Measurements from ENCODE around the gene KCND2.

Gene KCND2

GRCh38 chr7:120714945-120715344 is 442.0 kb downstream of the KCND2 start:
- no peak for DNase-seq

GRCh38 chr7:120716307-120716706 is 443.3 kb downstream of the KCND2 start:
- DNase-seq, result no peak

- no peak for DNase-seq
These were observed 444.2 kb downstream of the KCND2 start for GRCh38 chr7:120717166-120717565.

- no peak for DNase-seq
These were observed 445.4 kb downstream of the KCND2 start for GRCh38 chr7:120718361-120718760.

GRCh38 chr7:120720317-120720716 is 447.3 kb downstream of the KCND2 start:
- no peak for DNase-seq

- no peak for DNase-seq
These were observed 450.8 kb downstream of the KCND2 start for GRCh38 chr7:120723465-120724385.

GRCh38 chr7:120724448-120724847 is 451.5 kb downstream of the KCND2 start:
- peak; percentile 61 for DNase-seq

GRCh38 chr7:120724955-120725354 is 452.0 kb downstream of the KCND2 start:
- no peak for DNase-seq

- DNase-seq, result no peak
These were observed 452.5 kb downstream of the KCND2 start for GRCh38 chr7:120725376-120726039.

GRCh38 chr7:120729245-120729644 is 456.3 kb downstream of the KCND2 start:
- DNase-seq, result no peak

GRCh38 chr7:120731271-120731670 is 458.3 kb downstream of the KCND2 start:
- DNase-seq, result no peak

- DNase-seq, result no peak
These were observed 459.3 kb downstream of the KCND2 start for GRCh38 chr7:120732256-120732655.

GRCh38 chr7:120733143-120733542 is 460.2 kb downstream of the KCND2 start:
- peak; percentile 57 for DNase-seq

- no peak for DNase-seq
These were observed 460.9 kb downstream of the KCND2 start for GRCh38 chr7:120733835-120734234.

GRCh38 chr7:120735791-120736190 is 462.8 kb downstream of the KCND2 start:
- DNase-seq, result no peak

- DNase-seq, result no peak
These were observed 465.8 kb downstream of the KCND2 start for GRCh38 chr7:120738816-120739215.

GRCh38 chr7:120740348-120740747 is 467.4 kb downstream of the KCND2 start:
- no peak for DNase-seq

- DNase-seq, result no peak
These were observed 468.5 kb downstream of the KCND2 start for GRCh38 chr7:120741371-120742042.

- peak; percentile 57 for DNase-seq
These were observed 469.4 kb downstream of the KCND2 start for GRCh38 chr7:120742372-120742771.

GRCh38 chr7:120743128-120743527 is 470.2 kb downstream of the KCND2 start:
- DNase-seq, result no peak

GRCh38 chr7:120760050-120760449 is 487.1 kb downstream of the KCND2 start:
- no peak for DNase-seq

GRCh38 chr7:120760851-120761250 is 487.9 kb downstream of the KCND2 start:
- DNase-seq, result no peak

GRCh38 chr7:120770206-120770605 is 497.2 kb downstream of the KCND2 start:
- no peak for DNase-seq

- no peak for DNase-seq
These were observed 501.5 kb downstream of the KCND2 start for GRCh38 chr7:120774481-120774880.
